Stimulated activated CD8-positive, alpha-beta memory T cell treated with anti-CD3 and anti-CD28 coated beads, Interleukin-12 subunit alpha, Interleukin-12 subunit beta, amount 100 ng/mL, for 24 hours (primary cell): ENCODE results near the gene KREMEN1.

Experiments
- DNase-seq: peaks from one replicate; pipeline ENCODE4 v3.0.0-alpha.2; 2020; ENCODE audit errors: extremely low read depth

KREMEN1 gene

GRCh38 chr22:29049655-29050263, 23.1 kb upstream of the KREMEN1 start:
- DNase-seq: no peak

- no peak for DNase-seq
Observed at GRCh38 chr22:29050457-29050856, 22.4 kb upstream of the KREMEN1 start.

- no peak for DNase-seq
Observed at GRCh38 chr22:29053048-29053702, 19.7 kb upstream of the KREMEN1 start.

GRCh38 chr22:29054251-29054767, 18.5 kb upstream of the KREMEN1 start:
- DNase-seq: no peak

- no peak for DNase-seq
Observed at GRCh38 chr22:29055192-29055830, 17.5 kb upstream of the KREMEN1 start.

GRCh38 chr22:29056472-29056871, 16.4 kb upstream of the KREMEN1 start:
- DNase-seq: no peak

- no peak for DNase-seq
Observed at GRCh38 chr22:29060251-29060869, 12.5 kb upstream of the KREMEN1 start.

GRCh38 chr22:29060931-29061330, 11.9 kb upstream of the KREMEN1 start:
- DNase-seq: no peak

- no peak for DNase-seq
Observed at GRCh38 chr22:29061773-29062172, 11.1 kb upstream of the KREMEN1 start, which contains the start of gene C22orf31. Gene C22orf31, minus strand, starts transcription at chr22:29061831. Its CDS starts 39 bp downstream, at chr22:29061792.

GRCh38 chr22:29062286-29062821, 10.5 kb upstream of the KREMEN1 start:
- no peak for DNase-seq

GRCh38 chr22:29065468-29066190, 7.2 kb upstream of the KREMEN1 start:
- no peak for DNase-seq

- no peak for DNase-seq
Observed at GRCh38 chr22:29069463-29069862, 3.4 kb upstream of the KREMEN1 start.

GRCh38 chr22:29070490-29070889, 2.3 kb upstream of the KREMEN1 start:
- no peak for DNase-seq

- no peak for DNase-seq
Observed at GRCh38 chr22:29071261-29072045, 1.4 kb upstream of the KREMEN1 start.

- DNase-seq: peak; percentile 65
Observed at GRCh38 chr22:29072193-29072978, 449 bp upstream of the KREMEN1 start.

GRCh38 chr22:29073618-29074275, 912 bp downstream of the KREMEN1 start:
- DNase-seq: no peak

- DNase-seq: no peak
Observed at GRCh38 chr22:29074276-29074772, 1.5 kb downstream of the KREMEN1 start.

GRCh38 chr22:29078036-29078868, 5.4 kb downstream of the KREMEN1 start:
- no peak for DNase-seq
